ENCODE measurements around the gene ANO2.

Gene ANO2

GRCh38 chr12:5908251-5908650 lies 36.8 kb downstream of the ANO2 start:
- no peak for DNase-seq (ENCODE audit: low read depth)
- in situ Hi-C loops (cut with HindIII; ENCODE audit: low sequenced_read_pairs), result loop anchor here (5.0 kb wide), 1 partner anchor 61 kb away; no protein-coding TSS in a partner anchor
- TF ChIP-seq CTCF (IDR thresholded peaks at IDR 0.05; ENCODE audit: low read depth, low read length, missing control alignments), result no peak
- H3K4me3 ChIP-seq (ENCODE audit: low read depth, low read length), result no peak overlapping the region

- no peak for DNase-seq (ENCODE audit: low read depth)
- H3K4me3 ChIP-seq (ENCODE audit: low read depth, low read length), result no peak overlapping the region
- TF ChIP-seq CTCF (IDR thresholded peaks at IDR 0.05; ENCODE audit: low read depth, low read length, missing control alignments), result no peak
- in situ Hi-C loops (cut with HindIII; ENCODE audit: low sequenced_read_pairs), result loop anchor here (5.0 kb wide), 1 partner anchor 61 kb away; no protein-coding TSS in a partner anchor
Observed at GRCh38 chr12:5907807-5908206, 37.3 kb downstream of the ANO2 start.

GRCh38 chr12:5905757-5906156 lies 39.3 kb downstream of the ANO2 start:
- DNase-seq (ENCODE audit: low read depth), result no peak
- no peak overlapping the region for H3K4me3 ChIP-seq (ENCODE audit: low read depth, low read length)
- TF ChIP-seq CTCF (IDR thresholded peaks at IDR 0.05; ENCODE audit: low read depth, low read length, missing control alignments), result no peak
- in situ Hi-C loops (cut with HindIII; ENCODE audit: low sequenced_read_pairs), result loop anchor here (5.0 kb wide), 1 partner anchor 58 kb away; no protein-coding TSS in a partner anchor

GRCh38 chr12:5904969-5905368 lies 40.1 kb downstream of the ANO2 start:
- no peak overlapping the region for H3K4me3 ChIP-seq (ENCODE audit: low read depth, low read length)
- in situ Hi-C loops (cut with HindIII; ENCODE audit: low sequenced_read_pairs), result loop anchor here (5.0 kb wide), 1 partner anchor 58 kb away; no protein-coding TSS in a partner anchor
- DNase-seq (ENCODE audit: low read depth), result no peak
- TF ChIP-seq CTCF (IDR thresholded peaks at IDR 0.05; ENCODE audit: low read depth, low read length, missing control alignments), result no peak

GRCh38 chr12:5904441-5904840 lies 40.6 kb downstream of the ANO2 start:
- in situ Hi-C loops (cut with HindIII; ENCODE audit: low sequenced_read_pairs), result no loop called here
- DNase-seq (ENCODE audit: low read depth), result no peak
- no peak overlapping the region for H3K4me3 ChIP-seq (ENCODE audit: low read depth, low read length)
- no peak for TF ChIP-seq CTCF (IDR thresholded peaks at IDR 0.05; ENCODE audit: low read depth, low read length, missing control alignments)

- no peak for DNase-seq (ENCODE audit: low read depth)
- H3K4me3 ChIP-seq (ENCODE audit: low read depth, low read length), result no peak overlapping the region
- TF ChIP-seq CTCF (IDR thresholded peaks at IDR 0.05; ENCODE audit: low read depth, low read length, missing control alignments), result no peak
- in situ Hi-C loops (cut with HindIII; ENCODE audit: low sequenced_read_pairs), result no loop called here
Observed at GRCh38 chr12:5902736-5903135, 42.3 kb downstream of the ANO2 start.

- TF ChIP-seq CTCF (IDR thresholded peaks at IDR 0.05; ENCODE audit: low read depth, low read length, missing control alignments), result no peak
- in situ Hi-C loops (cut with HindIII; ENCODE audit: low sequenced_read_pairs), result no loop called here
- no peak overlapping the region for H3K4me3 ChIP-seq (ENCODE audit: low read depth, low read length)
- no peak for DNase-seq (ENCODE audit: low read depth)
Observed at GRCh38 chr12:5901416-5901815, 43.6 kb downstream of the ANO2 start.

Data from astrocyte of the cerebellum (primary cell).